ENCODE results near the gene IL32.

DNA sequence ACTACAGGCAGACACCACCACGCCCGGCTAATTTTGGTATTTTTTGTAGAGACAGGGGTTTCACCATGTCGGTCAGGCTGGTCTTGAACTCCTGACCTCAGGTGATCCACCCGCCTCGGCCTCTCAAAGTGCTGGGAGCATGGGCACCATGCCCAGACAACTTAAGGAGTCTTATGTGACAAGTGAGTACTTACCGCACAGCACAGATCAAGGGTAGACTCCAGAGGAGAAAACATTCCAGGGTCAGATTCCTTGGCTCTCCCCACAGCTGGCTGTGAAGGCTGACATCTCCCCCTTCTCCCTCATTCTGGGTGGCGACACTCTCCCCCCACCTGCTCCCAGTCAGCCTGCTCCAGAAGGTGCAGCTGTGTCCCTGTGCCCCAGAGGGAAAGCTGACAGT, 23.0 kb downstream of the IL32 start:
- no peak for TF ChIP-seq CTCF (IDR thresholded peaks at IDR 0.05 in 4 of 5, conservative IDR thresholded peaks at IDR 0.05 in 1 of 5)
- TF ChIP-seq POLR2A (IDR thresholded peaks at IDR 0.05): no peak
